Fibroblast of mammary gland (primary cell): ENCODE data around the gene DISP3.

ENCODE experiments used
- DNase-seq: peaks from one replicate; pipeline ENCODE4 v3.0.0-alpha.2; 2010; ENCODE audit warnings: low read depth
- H3K4me3 ChIP-seq: 2 replicates; pipeline ENCODE4 v1.5.1; 2011; ENCODE audit warnings: low read depth, mild to moderate bottlenecking, low read length, moderate library complexity; ENCODE audit not compliant: control insufficient read depth
- CTCF ChIP-seq: conservative IDR thresholded peaks from 2 replicates; pipeline ENCODE4 v1.5.1; 2011; ENCODE audit warnings: low read depth, low read length, inconsistent platforms; ENCODE audit not compliant: control insufficient read depth, insufficient read depth

Gene DISP3

GRCh38 chr1:11516961-11517635 is 38.1 kb downstream of the DISP3 start:
- TF ChIP-seq CTCF: no peak
- DNase-seq: no peak
- H3K4me3 ChIP-seq: no peak overlapping the region

- H3K4me3 ChIP-seq: no peak overlapping the region
- no peak for DNase-seq
- no peak for TF ChIP-seq CTCF
Measured at GRCh38 chr1:11518016-11518701, 39.2 kb downstream of the DISP3 start.

DNA sequence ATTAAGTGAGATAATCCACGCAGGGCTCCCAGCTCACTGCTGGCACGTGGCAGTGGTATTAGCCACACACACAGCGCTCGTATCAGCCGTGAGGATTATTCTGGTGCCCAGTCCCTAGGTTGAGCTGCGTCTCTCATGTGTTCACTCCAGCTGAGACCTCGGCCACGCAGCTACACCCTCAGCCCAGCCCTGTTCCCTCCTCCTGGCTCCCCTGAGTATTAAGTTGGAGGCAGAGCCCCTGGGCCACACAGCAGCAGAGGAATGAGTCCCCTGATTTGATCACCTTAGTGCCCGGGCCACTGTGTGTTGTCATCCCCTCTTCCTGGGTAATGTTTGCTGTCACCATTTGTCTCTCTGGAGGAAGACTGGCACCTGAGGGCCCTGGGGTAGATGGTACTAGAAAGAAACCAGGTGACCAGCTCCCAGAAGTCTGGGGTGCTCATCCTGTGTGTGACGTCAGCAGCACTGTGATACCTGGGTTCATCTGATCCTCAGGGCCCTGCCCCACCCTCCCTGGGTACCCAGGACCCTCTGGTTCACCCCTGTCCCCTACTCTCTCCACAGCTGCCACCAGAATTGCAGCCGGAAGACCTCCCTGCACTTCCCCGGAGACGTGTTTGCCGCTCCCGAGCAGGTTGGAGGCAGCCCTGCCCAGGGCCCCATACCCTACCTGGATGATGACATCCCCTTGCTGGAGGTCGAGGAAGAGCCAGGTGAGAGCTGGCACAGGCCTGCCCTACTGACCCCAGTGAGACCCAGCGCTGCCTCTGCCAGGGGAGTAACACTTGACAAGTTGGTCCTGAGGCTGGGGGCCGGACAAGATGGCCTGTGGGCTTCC is 40.1 kb downstream of the DISP3 start:
- no peak overlapping the region for H3K4me3 ChIP-seq
- TF ChIP-seq CTCF: no peak
- no peak for DNase-seq

- TF ChIP-seq CTCF: no peak
- no peak for DNase-seq
- no peak overlapping the region for H3K4me3 ChIP-seq
Measured at GRCh38 chr1:11519629-11520031, 40.7 kb downstream of the DISP3 start.

- no peak for TF ChIP-seq CTCF
- DNase-seq: no peak
- no peak overlapping the region for H3K4me3 ChIP-seq
Measured at GRCh38 chr1:11520531-11521233, 41.7 kb downstream of the DISP3 start.

- H3K4me3 ChIP-seq: no peak overlapping the region
- TF ChIP-seq CTCF: no peak
- DNase-seq: no peak
Measured at GRCh38 chr1:11521582-11522399, 42.8 kb downstream of the DISP3 start.
